ENCODE data around the gene SCIN.
"Not testable (repeated sequence)": the region's sequence is repeated elsewhere in the genome, so short reads cannot be mapped to it uniquely, and the experiment has no call there.

Gene SCIN

DNA sequence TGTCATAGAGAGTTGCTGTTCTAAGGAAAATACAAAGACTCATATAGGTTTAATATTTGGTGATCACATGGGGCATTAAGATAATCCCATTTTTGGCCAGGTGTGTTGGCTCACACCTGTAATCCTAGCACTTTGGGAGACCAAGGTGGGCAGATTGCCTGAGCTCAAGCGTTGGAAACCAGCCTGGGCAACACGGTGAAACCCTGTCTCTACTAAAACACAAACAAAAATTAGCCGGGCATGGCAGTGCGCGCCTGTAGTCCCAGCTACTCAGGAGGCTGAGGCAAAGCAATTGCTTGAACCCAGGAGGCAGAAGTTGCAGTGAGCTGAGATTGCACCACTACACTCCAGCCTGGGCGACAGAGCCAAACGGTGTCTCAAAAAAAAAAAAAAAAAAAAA lies 102.9 kb downstream of the SCIN start:
- not testable (repeated sequence) for H3K4me1 Mint-ChIP-seq; H3K9me3 Mint-ChIP-seq; H3K27ac Mint-ChIP-seq; DNase-seq (ENCODE audit: low spot score in 2 of 2); H3K36me3 Mint-ChIP-seq; H3K4me3 Mint-ChIP-seq; ATAC-seq

DNA sequence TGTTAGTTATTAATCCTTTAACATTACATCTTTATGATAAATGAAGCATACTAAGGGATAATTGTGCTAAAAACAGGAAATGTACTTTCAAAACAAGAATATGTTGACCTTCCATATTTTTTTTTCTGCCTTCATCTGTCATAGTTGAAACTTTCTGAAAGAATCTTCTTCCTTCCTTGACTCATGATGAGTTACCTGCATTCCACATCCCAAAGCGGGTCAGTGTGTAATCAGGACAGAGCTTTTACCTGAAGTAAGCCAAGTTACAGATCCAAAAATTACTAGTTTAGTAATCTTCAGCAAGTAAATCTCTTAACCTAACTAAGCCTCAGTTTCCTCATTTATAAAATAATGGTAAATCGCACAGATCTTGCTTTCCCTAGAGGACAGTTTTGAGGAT lies 103.5 kb downstream of the SCIN start:
- no peak overlapping the region for H3K4me3 Mint-ChIP-seq
- no peaks in the 10 kb centered on the region for H3K9me3 Mint-ChIP-seq
- no peak overlapping the region for H3K27ac Mint-ChIP-seq
- H3K36me3 Mint-ChIP-seq: no peaks in the 10 kb centered on the region
- H3K4me1 Mint-ChIP-seq: peaks cover 8% of the 10 kb centered on the region
- DNase-seq (ENCODE audit: low spot score in 2 of 2) (no peak), ATAC-seq (no peak)

DNA sequence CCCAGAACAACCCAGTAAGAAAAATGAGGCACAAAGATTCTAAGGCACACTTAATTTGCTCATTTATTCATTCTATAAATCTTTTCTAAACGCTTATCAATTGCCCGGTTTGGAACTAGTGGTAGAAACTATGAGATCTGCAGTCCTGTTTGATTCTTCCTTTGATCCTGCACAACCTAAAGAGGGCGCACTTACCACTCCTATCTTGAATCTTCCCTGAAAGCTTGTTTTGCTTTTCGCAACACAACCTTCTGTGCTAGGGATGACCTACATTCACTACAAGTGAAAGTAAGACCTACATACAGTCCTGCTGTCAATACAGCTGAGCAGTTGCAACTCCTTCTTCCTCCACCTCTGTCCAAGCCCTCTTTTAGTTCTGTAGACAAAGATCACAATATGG lies 104.3 kb downstream of the SCIN start:
- no peaks in the 10 kb centered on the region for H3K9me3 Mint-ChIP-seq
- no peak overlapping the region for H3K27ac Mint-ChIP-seq
- H3K4me3 Mint-ChIP-seq: no peak overlapping the region
- DNase-seq (ENCODE audit: low spot score in 2 of 2): peak in 1 of 2 donors; percentile 19
- peaks cover 8% of the 10 kb centered on the region for H3K4me1 Mint-ChIP-seq
- peak; percentile 86 for ATAC-seq
- no peaks in the 10 kb centered on the region for H3K36me3 Mint-ChIP-seq

DNA sequence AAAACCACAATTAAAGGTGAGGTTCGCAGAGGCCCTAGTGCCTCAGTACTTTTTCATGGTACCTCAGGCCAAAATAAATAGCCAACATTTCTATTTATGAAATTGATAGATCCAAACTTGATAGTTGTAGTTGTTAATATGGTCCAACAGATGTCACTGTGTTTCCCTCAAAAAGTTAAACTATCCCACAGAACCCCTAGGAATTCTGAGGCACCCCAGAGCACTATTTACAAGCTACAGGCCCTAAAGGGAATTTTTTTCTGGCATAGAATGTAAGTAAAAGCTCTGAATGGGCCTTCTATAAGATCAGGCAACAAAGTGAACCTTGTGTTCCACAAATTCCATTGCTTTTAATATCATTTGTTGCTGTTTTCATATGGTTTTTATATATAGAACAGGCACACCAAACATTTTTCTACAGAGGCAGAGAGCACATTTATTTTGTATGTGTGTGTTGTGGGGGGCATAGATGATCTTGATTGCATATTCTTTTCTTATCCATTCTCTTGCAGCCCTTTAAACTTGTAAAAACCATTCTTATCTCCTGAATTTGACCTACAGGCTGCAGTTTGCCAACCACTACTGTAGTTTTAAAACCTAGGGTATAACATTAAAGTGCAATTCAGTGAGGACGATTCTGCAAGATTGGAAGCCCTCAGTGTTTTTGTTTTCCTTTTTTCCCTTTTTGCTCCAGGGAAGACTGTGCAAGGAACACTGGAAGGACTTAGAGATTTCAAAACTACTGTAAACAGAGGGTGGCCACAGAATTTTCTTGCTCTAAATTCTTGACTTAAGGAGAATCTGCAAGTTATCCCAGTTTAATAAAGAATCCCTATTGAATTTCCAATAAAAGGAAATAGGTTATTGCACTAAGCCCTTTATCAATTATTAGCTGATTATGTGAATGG lies 113.4 kb downstream of the SCIN start:
- H3K4me1 Mint-ChIP-seq: peaks cover 17% of the 10 kb centered on the region
- peaks cover 22% of the 10 kb centered on the region for H3K36me3 Mint-ChIP-seq
- no peak for ATAC-seq
- no peak for DNase-seq (ENCODE audit: low spot score in 2 of 2)
- H3K9me3 Mint-ChIP-seq: no peaks in the 10 kb centered on the region
- H3K27ac Mint-ChIP-seq: no peak overlapping the region
- no peak overlapping the region for H3K4me3 Mint-ChIP-seq

DNA sequence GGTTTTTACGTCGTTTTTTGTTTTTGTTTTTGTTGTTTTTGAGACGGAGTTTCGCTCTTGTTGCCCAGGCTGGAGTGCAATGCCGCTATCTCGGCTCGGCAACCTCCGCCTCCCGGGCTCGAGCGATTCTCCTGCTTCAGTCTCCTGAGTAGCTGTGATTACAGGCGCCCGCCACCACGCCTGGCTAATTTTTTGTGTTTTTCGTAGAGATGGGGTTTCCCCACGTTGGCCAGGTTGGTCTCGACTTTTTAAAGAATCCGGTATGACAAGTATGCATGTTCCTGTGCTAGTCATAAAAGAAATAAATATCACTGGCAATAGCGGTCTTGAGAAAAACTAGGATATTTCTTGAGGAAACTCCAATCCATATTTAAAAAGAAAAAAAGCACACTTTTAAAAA lies 114.2 kb downstream of the SCIN start:
- Mint-ChIP-seq H3K27ac (no peak overlapping the region), H3K36me3 (peaks cover 30% of the 10 kb centered on the region), H3K9me3 (no peaks in the 10 kb centered on the region), H3K4me3 (no peak overlapping the region), H3K4me1 (peaks cover 17% of the 10 kb centered on the region)
- ATAC-seq (no peak), DNase-seq (ENCODE audit: low spot score in 2 of 2) (no peak)

DNA sequence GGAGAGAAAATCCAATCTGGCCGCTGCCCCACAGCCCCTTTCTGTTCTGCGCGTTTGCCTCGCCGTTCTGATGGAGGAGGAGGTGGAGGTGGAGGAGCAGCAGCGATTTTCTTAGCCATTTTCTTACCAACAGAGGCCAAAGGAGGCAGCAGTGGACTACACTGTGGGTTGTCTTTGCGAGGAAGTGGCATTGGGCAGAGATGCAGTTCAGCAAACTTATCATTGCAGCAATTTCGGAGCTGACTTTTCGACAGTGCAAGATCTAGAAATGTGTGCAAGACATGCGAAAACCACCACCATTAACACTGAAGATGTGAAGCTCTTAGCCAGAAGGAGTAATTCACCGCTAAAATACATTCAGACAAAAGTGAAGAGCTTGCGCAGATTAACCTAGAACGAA lies 115.0 kb downstream of the SCIN start:
- Mint-ChIP-seq H3K36me3 (peaks cover 32% of the 10 kb centered on the region), H3K4me1 (peaks cover 17% of the 10 kb centered on the region), H3K27ac (peak overlapping the region; percentile 96), H3K4me3 (peak overlapping the region; percentile 79), H3K9me3 (no peaks in the 10 kb centered on the region)
- no peak for DNase-seq (ENCODE audit: low spot score in 2 of 2)
- ATAC-seq: no peak

DNA sequence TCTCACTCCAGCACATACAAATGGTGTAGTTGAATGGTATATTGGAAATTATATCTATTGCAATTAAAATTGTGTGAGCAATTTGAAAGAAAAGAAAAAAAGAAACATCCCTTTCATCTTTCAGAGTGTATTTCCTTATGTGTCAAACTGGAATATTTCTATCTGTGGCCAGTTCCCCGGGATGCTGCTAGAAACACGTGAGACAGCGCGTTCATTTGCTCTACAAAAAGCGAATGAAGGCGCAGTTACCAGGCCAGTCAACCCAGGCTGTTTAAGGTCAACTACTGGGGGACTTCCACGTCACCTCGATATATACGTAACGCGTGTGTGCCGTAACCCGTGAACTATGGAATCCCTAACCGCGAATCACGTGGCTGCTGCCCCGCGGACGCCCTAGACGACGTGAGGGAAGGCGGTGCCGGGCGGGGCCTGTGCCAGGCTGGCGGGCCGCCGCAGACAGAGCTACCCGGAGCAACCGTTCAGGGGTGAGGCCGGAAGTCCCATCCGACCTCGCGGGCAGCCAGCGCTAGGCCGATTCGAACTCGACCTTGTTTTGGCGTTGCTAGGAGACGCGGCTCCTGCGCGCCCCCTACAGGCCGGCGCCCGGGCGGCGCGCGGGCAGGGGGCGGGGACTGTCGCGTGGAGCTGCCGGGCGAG lies 115.8 kb downstream of the SCIN start:
- ATAC-seq (peak; percentile 95), DNase-seq (ENCODE audit: low spot score in 2 of 2) (peak; percentile 97 to 98)
- Mint-ChIP-seq H3K36me3 (peaks cover 32% of the 10 kb centered on the region), H3K4me1 (peaks cover 17% of the 10 kb centered on the region), H3K4me3 (peak overlapping the region; percentile 79), H3K27ac (peak overlapping the region; percentile 96), H3K9me3 (no peaks in the 10 kb centered on the region)

DNA sequence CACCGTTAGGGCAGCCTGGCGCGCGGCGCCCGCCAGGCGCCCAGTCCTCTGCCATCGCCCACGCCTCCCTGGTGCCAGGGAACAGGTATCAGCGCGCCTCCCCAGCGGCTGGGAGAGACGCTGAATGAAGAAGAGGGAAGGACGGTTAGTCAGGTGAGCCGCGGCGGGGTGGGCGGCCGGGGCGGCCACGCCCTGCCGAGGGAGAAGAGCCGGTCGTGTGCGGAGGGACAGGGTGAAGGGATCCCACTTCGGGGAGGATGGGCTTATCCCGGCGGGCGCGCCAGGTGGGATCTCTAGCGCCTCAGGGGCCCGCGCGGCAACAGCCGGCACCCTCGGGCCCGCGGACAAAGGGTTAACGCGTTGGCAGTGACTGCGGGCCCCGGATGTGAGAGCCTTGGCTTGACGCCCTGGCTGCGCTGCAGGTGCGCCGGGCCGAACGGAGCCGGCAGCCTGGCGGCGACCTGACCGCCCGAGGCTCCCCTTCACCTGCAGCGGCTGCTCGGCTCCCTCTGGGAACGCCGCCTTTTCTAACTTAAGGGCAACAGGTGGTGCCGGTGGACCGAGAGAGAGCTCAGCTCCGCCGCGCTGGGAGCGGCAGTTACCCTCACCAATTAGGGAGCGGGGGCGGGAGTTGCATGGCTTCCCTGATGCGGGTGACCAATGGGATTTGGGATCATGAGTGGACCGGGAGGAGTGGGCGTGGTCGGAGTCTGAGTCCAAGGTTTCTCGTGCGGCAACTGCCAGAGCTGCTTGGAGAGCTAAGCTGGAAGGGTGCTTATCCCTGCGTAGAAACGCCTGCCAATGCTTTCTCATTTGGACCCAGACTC lies 116.6 kb downstream of the SCIN start, which contains the start of gene ARL4A:
Gene ARL4A, plus strand, starts transcription at position 743 of the 827 bp plus-strand sequence. CDS start 622 bp downstream, outside the sequence.
- Mint-ChIP-seq H3K4me3 (peak within 1 kb of the TSS; percentile 79), H3K36me3 (peaks cover 32% of the 10 kb centered on the region), H3K4me1 (peaks cover 17% of the 10 kb centered on the region), H3K27ac (peak within 1 kb of the TSS; percentile 96), H3K9me3 (no peaks in the 10 kb centered on the region)
- peak; percentile 74 to 92 for DNase-seq (ENCODE audit: low spot score in 2 of 2)
- ATAC-seq: peak; percentile 71

DNA sequence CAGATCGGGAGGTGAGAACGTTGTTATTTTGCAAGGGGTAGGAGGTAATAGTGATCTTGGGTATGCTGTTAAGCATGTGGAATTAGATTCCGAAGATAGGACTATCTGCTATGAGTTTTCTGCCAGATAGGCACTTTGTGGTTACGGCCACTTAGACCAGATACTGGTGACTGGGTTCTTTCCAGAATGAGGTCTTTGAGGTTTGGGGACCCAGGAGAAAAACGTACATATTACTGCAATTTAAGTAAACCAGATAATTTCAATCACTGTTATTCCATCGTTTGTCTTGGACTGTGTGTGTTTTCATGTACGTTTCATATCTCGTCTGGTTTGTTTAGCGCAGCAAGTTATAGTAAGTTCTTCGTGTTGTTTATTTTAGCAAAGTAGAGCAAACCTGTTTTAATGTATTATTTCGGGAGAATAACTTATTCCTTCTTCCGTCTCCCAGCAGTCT lies 117.2 kb downstream of the SCIN start:
- Mint-ChIP-seq H3K4me3 (peak overlapping the region; percentile 79), H3K27ac (peak overlapping the region; percentile 96), H3K9me3 (no peaks in the 10 kb centered on the region), H3K36me3 (peaks cover 32% of the 10 kb centered on the region), H3K4me1 (peaks cover 19% of the 10 kb centered on the region)
- DNase-seq (ENCODE audit: low spot score in 2 of 2) (no peak), ATAC-seq (no peak)

DNA sequence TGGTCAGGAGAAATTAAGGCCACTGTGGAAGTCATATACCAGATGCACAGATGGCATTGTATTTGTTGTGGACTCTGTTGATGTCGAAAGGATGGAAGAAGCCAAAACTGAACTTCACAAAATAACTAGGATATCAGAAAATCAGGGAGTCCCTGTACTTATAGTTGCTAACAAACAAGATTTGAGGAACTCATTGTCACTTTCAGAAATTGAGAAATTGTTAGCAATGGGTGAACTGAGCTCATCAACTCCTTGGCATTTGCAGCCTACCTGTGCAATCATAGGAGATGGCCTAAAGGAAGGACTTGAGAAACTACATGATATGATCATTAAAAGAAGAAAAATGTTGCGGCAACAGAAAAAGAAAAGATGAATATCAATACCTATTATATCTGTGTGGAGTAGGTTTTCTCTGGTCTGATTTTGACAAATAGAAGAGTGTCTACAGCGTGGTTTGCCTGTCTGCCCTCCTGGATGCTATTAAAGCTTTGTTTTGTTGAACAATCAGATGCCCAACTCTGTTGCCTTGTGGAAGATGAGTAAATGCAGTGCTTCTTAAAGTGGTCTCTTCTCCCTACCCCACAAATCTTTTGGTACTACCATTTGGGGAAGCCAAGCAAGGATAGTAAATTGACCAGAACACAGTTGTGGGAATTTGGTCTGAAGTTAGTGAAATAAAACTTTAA lies 118.1 kb downstream of the SCIN start:
- not testable (repeated sequence) for H3K27ac Mint-ChIP-seq; DNase-seq (ENCODE audit: low spot score in 2 of 2); H3K9me3 Mint-ChIP-seq; ATAC-seq
- Mint-ChIP-seq H3K4me1 (peaks cover 24% of the 10 kb centered on the region), H3K36me3 (peaks cover 32% of the 10 kb centered on the region), H3K4me3 (peak overlapping the region; percentile 79)

DNA sequence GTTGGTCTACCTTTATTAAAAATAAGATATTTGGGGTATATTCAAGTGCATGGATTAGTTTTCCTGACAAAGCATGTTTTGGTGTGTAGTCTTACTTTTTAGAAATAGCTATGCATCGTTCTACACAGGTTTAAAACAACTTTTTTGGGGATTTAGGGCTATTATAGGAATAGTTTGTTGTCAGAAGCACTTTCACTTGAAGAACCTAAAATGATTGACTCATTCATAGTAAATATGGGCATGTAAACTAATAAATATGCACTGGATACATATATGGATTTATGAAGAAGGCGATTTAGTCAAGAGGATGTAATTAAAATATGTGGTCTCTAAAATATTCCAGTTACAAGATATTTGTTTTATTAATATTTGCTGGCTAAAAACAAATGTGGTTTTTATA lies 118.9 kb downstream of the SCIN start:
- H3K4me3 Mint-ChIP-seq: no peak overlapping the region
- peaks cover 24% of the 10 kb centered on the region for H3K4me1 Mint-ChIP-seq
- H3K36me3 Mint-ChIP-seq: peaks cover 32% of the 10 kb centered on the region
- DNase-seq (ENCODE audit: low spot score in 2 of 2) (no peak), ATAC-seq (no peak)
- no peak overlapping the region for H3K27ac Mint-ChIP-seq
- H3K9me3 Mint-ChIP-seq: no peaks in the 10 kb centered on the region

DNA sequence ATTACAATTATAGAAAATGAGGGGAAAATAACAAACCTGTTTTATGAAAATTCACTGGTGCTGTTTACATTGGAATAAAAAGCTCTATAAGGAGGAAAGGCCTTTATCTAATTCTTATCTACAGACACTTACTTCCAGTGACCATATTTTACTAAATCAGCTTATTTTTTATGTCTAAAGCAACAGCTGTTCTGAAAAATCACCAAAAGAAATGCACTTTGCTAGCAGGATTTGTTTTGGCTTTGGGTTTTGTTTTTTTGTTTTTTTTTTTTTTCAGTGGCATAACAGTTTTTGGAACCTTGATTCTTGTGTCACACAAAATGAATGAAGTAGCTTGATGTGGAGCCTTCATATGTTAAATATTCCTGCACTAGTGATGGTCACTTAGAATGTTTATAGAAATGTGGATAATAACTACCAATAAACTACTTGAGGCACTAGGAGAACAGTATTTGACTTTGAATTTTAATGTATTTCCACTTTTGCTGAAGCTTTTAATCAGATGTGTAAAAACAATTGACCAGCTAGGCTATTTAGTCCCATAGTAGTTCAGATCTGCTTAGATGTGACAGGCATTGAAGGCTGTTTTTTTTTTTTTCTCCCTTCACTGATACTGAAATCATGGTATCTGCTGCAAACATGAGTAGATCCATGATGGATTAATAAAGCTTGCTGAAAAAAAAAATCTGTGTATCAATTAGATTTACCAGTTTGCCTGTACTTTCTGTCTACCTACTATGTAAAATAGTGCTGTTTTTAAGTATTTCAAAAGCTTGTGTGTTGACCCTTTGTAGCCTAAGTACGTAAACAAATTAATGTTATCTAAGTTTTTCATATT lies 119.7 kb downstream of the SCIN start:
- no peak overlapping the region for H3K27ac Mint-ChIP-seq
- no peak overlapping the region for H3K4me3 Mint-ChIP-seq
- H3K9me3 Mint-ChIP-seq: no peaks in the 10 kb centered on the region
- peaks cover 32% of the 10 kb centered on the region for H3K36me3 Mint-ChIP-seq
- no peak for DNase-seq (ENCODE audit: low spot score in 2 of 2)
- ATAC-seq: no peak
- H3K4me1 Mint-ChIP-seq: peaks cover 24% of the 10 kb centered on the region

DNA sequence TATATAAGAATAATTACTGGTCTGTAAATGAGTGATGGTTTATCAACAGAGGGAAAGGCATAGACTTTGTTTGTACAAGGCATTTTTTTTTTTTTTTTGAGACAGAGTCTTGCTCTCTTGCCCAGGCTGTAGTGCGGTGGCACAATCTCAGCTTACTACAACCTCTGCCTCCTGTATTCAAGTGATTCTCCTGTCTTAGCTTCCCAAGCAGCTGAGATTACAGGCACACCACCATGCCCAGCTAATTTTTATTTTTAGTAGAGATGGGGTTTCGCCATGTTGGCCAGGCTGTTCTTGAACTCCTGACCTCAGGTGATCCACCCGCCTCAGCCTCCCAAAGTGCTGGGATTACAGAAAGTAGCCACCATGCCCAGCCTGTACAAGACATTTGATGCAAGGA lies 120.9 kb downstream of the SCIN start:
- Mint-ChIP-seq H3K36me3 (peaks cover 30% of the 10 kb centered on the region), H3K4me1 (peaks cover 24% of the 10 kb centered on the region)
- H3K9me3 Mint-ChIP-seq; ATAC-seq; DNase-seq (ENCODE audit: low spot score in 2 of 2); H3K4me3 Mint-ChIP-seq; H3K27ac Mint-ChIP-seq: not testable (repeated sequence)

DNA sequence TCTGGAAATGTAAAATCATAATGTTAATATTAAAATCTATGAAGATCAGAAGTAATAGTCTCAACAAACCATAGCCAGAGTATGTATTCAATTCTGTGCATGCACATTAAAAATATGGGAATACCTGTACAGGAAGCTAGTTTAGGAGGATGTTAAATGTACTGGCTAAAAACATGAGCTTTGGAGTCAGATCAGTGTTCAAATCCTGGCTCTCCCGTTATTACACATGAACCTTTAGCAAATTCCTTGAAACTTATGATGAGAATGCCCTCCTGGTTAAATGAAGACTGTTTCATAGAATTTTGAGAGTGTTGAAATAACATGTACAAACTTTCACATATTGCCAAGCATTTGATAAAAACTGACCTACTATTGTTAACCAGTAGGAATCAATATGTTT lies 121.5 kb downstream of the SCIN start:
- no peak for ATAC-seq
- Mint-ChIP-seq H3K27ac (no peak overlapping the region), H3K36me3 (peaks cover 23% of the 10 kb centered on the region), H3K4me1 (peaks cover 26% of the 10 kb centered on the region), H3K4me3 (no peak overlapping the region), H3K9me3 (no peaks in the 10 kb centered on the region)
- no peak for DNase-seq (ENCODE audit: low spot score in 2 of 2)

All from stimulated activated effector memory CD8-positive, alpha-beta T cell treated with anti-CD3 and anti-CD28 coated beads, Interleukin-12 subunit alpha, Interleukin-12 subunit beta, amount 100 ng/mL, for 72 hours (primary cell).